HG03565 (cell line): ENCODE data around the gene MED29.

Experiments used
- ATAC-seq: cut with Tn5 transposase; IDR thresholded peaks from one replicate; pipeline ENCODE4 v1.9.1; 2021; ENCODE audit warnings: mild to moderate bottlenecking, moderate library complexity; ENCODE audit not compliant: unreplicated experiment

MED29 gene

DNA sequence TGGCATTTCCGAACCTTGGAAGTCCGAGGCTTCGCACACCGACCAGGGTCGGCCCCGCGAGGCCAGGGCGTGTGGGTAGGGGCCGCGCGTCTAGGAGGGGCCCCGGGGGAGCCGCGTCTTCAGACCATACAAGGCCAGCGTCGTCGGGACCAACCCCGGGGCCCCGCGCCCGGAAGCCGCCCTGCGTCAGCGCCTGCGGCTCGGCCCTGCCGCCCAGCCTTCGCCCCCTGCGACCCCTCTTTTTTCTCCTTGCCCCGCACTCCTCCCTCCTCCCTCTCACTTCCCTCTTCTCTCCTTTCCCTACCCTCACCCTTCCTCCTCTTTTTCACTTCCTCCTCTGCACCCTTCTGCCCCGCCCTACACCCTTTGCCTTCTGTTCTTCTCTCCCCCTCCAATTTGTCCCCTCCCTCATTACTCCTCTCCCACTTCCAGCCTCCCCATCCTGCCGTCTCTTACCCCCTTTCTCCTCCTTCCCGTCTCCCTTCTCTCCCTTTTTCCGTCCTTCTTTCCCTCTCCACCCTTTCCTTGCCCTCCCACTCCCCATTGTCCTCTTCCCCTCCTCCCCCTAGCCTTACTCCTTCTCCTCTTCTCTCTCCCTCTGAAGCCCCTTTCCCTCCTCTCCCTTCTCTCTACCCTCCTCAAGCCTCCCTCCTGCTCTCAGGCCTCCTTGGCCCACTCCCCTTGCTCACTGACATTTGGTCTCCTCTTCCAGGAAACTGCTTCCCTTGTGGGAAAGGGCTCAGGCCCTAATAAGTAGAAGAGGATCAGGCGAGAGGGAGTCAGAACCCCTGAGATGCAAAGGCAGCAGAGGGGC, 19.0 kb downstream of the MED29 start:
- ATAC-seq: no peak

DNA sequence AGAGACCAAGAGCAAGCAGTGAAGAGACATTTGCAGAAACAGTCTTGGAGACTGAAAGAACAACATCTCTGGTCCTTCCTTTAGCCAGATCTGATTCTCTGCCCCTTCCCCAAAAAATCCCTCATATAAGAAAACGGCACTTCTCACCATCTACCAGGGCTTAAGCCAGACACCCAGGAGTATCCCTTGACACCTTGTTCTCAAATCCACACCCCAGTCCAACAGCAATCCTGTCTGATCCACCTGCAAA, 19.6 kb downstream of the MED29 start:
- no peak for ATAC-seq

DNA sequence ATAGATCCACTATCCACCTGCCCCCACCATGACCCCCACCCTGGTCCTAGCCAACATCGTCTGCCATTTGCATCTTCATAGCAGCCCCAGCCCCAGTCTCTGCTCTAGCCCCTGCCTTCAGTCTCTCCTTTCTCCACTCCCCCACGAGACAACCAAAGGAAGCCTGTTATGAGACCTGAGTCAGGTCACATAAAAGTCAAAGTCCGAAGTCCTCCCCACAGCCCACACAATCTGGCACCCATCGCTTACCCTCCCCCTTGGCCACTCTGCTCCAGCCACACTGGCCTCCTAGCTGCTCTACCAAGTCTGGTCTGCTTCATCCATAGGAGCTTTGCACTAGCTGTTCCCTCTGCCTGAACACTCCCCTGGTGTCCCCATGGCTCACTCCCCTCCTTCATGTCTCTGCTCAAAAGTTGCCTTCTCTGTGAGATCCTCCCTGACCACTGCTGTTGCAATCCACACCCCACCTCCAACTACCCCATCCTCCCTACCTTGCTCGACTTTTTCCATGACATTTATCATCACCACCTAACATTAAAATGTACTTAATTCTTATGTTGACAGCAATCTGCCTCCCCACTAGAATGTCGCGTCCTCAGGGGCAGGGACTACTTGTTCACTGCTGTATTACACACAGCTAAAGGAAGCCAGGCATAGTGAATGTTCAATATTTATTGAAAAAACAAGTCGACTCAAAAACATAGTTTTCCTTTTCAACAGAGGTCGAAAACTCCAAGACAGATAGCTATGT, 20.1 kb downstream of the MED29 start:
- no peak for ATAC-seq

DNA sequence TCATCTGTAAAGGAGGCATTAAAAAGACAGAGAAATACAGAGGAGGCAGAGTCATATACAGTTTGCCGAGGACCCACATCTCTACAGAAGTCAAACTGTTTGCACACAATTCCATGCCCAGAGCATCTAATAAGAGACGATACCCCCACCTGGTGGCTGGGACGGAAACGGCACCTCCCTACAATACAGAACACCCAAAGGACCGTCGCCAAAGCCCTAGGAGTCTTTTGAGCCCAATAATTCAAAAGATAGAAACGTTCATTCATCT, 20.6 kb downstream of the MED29 start:
- peak; percentile 13 for ATAC-seq

DNA sequence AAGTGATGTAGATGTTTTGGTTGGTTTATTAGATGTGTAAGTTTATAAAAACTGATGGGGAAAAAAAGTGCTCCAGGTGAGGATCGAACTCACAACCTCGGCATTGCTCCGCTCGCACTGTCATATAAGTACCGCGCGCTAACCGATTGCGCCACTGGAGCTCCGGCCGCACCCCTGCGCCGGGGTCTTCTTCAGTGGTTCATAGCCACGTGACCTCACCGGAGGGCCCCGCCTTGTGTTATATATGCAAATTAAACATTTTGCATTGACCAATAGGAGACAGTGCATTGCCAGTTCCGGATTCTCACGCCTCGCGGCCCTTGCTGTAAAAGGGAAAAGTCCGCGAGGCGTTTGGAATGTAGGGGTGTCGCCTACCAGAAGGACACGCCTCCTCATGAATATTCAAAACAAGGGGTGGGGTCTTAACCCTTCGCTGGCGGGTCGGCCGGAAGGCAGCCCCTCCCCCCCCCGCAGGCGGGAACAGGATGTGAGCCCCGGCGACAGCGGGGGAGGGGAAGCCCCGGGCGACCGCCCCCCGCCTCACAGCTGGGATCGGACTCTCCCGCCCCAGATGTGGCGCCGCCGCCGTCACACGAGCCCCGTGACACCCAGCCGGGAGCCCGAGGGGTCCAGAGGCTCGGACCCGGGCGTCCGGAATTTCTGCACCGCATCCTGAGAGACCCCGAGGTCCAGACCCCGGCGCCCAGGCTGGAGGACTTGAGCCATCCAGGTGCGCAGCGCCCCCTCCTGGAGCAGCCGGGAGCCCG, 21.1 kb downstream of the MED29 start, which contains the start of gene PLEKHG2:
TSS of gene PLEKHG2 (plus strand) at position 570 of the 767 bp plus-strand sequence. CDS start 1,418 bp downstream, outside the sequence.
- ATAC-seq: peak; percentile 52

DNA sequence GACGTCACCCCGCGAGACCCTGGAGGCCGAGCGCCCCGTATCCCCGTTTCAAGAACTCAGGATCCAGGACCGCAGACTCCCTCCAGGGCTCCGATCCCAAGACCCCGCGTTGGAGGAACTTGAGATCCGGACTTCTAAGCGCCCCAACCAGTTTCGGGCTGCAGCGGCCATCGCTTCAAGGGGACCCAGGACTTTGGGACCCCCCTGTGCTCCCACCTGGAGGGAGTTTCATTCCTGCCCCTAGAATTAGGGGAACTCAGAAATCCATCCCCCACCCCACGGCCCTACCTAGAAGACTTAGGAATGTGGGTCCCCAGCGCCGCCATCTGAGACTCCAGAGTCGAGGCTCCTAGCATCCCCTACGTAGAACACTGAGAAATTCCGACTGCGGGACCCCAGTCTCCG, 21.7 kb downstream of the MED29 start:
- ATAC-seq: no peak

DNA sequence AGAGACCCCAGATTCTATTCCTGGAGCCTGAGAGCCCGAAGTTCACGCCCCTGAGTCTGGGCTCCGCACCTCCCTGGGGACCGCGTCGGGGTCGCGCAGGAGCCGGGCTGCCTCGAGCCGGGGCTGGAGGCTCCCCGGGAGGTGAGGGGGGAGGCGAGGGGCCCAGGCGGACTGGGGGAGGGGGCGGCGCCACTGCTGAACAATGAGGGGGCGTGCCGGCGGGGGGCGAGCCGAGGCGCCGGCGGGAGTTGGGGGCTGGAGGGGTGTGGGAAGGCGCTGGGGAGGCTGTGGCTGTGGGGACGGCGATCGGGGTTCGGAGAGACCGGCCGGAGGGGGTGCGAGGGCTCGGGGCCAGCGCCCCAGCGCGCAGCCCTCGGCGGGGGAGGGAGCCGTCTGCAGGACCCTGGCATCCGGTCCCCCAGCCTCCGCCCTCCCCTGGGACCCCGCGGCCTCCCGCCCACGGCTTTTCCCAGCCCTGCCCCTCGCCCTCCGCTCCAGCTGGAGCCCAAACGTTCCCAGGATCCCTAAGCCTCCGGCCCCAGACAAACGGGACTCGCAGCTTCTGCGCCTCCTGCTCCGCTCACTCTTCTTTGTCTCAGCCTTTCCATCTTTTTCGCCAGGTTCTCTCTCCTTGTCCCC, 22.2 kb downstream of the MED29 start:
- ATAC-seq: no peak

DNA sequence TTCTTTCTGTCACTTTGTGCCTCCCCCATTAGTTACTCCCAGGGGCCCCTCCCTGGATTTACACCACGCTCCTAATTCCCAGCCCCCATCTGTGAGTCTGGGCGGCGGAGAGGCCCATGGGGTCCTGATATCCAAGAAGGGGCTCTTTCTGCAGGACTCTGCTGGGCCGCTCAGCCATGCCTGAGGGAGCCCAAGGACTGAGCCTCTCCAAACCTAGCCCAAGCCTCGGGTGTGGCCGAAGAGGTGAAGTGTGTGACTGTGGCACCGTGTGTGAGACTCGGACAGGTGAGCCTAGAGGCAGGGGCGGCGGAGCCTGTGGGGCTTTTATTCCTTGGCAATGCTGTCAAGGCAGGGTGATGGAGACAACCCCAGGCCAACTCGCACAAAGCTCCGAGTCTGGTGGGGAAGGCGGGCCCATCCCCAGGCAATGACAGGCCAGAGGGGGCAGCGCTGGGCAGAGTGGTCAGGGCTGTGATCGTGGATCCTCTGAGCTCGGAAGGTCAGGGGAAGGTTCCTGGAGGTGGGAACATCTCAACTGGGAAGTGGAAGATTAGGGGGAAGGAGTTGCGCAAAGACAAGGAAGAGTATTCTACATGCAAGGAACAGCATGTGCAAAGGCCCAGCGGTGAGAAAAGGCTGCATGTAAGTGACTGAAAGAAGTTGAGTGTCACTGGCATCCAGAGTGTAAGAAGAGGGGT, 22.9 kb downstream of the MED29 start:
- no peak for ATAC-seq

DNA sequence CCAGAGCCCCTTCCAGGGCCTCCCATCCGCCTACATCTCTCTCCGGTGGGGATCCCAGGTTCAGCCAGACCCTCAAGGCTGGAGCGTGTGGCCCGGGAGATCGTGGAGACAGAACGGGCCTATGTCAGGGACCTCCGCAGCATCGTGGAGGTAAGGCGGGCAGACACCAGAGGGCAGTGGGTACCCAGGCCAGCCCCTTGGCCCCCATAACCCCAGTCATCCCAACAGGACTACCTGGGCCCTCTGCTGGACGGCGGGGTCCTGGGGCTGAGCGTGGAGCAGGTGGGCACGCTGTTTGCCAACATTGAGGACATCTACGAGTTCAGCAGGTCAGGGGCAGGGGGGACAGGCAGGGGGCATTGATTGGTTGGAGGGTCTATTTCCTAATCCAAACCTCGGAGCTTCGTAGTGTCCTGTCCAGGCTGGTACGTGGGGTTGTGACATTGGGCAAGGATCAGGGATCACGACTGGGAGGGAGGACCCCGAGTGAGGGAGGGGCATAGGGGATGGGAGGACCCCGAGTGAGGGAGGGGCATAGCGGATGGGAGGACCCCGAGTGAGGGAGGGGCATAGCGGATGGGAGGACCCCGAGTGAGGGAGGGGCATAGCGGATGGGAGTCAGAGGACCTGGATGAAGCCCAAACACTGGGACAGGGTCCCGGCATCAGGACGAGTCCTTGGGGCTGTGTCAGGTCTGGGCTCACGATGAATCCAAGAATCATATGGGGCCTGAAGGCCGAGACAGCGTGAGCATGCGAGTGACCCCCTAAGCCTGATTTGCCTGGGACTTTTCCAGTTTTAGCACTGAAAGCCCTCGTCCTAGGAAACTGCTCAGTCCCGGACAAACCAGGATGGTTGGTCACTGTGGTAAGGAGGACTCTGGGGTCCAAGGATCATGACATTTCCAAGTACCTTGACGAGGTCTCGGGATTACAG, 24.2 kb downstream of the MED29 start:
- ATAC-seq: no peak

DNA sequence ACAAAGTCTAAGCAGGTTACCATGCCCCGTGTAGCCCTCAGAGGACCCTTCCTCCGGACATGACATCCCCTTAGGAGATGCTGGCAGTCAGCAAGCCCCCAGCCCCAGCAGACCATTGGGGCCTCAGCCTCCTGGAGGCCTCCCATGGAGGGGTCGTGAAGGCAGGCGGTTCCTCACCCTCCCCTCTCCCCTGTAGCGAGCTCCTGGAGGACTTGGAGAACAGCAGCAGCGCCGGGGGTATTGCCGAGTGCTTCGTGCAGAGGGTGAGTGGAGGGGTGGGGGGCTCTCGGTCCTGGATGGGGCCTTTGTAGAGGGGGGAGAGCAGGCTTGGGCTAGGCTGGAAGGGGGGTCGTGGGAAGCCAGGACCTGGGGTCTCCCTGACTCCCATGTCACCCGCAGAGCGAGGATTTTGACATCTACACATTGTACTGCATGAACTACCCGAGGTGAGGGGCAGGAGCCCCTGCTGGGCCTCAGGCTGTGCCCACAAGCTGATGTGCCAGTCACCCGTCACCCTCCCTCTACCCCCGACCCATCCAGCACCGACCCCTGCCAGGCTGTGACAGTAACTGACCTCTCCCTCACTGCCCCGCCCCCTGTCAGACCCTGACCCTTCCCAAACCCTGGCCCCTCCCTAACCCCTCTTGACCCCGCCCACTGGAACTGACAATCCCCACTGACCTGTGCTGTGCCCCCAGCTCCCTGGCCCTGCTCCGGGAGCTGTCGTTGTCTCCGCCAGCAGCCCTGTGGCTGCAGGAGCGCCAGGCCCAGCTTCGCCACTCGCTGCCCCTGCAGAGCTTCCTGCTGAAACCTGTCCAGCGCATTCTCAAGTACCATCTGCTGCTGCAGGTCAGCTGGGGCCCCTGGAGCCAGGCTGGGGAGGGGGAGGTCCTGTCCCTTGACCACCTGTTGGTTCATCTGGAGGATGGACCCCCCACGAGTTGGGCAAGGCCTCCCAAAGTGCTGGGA, 25.3 kb downstream of the MED29 start:
- ATAC-seq: no peak

DNA sequence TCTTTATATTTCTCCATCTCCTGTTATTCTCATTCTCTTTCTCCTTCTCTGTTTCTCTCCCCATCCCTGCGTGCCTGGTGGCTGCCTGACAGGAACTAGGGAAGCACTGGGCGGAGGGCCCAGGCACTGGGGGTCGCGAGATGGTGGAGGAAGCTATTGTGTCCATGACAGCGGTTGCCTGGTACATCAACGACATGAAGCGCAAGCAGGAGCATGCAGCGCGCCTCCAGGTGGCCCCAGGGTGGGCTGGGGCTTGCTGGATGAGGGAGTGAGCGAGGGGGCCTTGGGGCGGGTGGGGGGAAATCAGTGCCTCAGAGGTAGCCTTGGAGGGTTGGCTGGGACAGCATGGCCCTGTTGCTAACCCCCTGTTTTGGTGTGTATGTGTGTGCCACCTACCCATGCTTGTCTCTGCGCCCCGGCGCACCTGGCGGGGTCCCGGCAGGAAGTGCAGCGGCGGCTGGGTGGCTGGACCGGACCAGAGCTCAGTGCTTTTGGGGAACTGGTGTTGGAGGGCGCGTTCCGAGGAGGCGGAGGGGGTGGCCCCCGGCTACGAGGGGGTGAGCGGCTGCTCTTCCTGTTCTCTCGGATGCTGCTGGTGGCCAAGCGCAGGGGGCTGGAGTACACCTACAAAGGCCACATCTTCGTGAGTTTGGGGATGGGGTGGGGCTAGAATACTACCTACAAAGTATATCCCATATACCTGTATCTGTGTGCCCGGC, 26.4 kb downstream of the MED29 start:
- no peak for ATAC-seq

DNA sequence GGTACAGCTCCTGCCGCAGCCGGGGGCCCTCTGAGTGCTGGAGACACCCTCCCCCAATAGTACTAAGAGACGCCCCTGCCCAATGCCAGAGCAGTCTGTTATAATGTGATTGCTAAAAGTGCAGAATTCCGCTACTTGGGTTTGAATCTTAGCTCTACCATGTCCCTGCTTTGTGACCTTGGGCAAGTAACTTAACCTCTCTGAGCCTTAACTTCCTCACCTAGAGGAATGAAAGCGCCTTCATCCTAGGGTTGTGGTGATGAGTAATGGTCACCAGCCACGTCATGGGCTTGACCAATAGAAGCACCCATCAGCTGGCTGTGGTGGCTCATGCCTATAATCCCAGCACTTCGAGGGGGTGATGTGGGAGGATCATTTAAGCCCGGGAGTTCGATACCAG, 27.8 kb downstream of the MED29 start:
- no peak for ATAC-seq

DNA sequence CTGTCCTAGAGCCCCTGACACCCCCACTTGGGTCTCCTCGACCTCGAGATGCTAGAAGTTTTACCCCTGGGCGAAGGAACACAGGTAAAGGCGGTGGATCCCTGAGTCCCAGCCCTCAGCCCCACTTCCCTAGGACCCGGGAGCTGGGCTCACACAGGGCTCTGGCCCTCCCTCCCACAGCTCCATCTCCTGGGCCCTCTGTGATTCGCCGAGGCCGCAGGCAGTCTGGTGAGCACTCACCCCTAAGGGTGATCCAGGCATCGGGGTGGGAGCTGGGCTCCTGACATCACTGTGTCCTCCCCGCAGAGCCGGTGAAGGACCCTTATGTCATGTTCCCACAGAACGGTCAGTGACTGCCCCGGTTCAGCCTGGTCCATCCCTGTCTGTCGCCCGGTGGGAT, 29.6 kb downstream of the MED29 start:
- ATAC-seq: no peak

DNA sequence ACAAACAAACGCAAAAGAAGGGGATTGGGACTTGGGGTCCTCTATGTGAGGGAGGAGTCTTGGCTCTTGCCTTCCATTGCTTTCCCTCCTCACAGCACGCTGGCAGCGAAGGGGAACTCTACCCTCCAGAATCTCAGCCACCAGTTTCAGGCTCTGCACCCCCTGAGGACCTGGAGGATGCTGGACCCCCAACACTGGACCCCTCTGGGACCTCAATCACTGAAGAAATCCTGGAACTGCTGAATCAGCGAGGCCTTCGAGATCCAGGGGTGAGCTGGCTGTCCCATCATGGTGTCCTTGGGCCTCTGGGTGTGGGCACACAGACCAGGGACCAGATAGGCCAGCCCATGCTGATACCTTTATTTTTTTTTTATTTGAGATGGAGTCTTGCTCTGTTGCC, 30.8 kb downstream of the MED29 start:
- ATAC-seq: no peak

DNA sequence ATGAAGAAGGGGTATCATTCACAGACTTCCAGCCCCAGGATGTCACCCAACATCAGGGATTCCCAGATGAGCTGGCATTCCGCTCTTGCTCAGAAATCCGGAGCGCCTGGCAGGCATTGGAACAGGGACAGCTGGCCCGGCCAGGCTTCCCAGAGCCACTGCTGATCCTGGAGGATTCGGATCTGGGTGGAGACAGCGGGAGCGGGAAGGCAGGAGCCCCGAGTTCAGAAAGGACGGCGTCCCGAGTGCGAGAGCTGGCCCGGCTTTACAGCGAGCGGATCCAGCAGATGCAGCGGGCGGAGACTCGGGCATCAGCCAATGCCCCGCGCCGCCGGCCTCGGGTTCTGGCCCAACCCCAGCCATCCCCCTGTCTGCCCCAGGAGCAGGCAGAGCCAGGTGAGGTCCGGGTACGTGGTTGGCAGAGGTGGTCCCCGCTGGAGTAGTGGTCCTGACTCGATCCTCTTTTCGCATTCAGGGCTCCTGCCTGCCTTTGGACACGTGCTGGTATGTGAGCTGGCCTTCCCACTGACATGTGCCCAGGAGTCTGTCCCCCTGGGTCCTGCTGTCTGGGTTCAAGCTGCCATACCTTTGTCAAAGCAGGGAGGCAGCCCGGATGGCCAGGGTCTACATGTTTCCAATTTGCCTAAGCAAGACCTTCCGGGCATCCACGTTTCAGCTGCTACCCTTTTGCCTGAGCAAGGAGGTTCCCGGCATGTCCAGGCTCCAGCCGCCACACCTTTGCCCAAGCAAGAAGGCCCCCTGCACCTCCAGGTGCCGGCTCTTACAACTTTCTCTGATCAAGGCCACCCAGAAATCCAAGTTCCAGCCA, 32.3 kb downstream of the MED29 start:
- no peak for ATAC-seq

DNA sequence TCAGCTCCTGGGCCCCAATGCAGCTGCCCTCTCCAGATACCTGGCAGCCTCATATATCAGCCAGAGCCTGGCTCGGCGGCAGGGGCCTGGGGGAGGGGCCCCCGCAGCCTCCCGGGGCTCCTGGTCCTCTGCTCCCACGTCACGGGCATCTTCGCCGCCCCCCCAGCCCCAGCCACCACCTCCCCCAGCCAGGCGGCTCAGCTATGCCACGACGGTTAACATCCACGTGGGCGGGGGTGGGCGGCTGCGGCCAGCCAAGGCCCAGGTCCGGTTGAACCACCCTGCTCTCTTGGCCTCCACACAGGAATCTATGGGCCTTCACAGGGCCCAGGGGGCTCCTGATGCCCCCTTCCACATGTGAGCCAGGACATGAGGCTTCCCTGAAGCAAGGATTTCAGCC, 33.8 kb downstream of the MED29 start:
- no peak for ATAC-seq

DNA sequence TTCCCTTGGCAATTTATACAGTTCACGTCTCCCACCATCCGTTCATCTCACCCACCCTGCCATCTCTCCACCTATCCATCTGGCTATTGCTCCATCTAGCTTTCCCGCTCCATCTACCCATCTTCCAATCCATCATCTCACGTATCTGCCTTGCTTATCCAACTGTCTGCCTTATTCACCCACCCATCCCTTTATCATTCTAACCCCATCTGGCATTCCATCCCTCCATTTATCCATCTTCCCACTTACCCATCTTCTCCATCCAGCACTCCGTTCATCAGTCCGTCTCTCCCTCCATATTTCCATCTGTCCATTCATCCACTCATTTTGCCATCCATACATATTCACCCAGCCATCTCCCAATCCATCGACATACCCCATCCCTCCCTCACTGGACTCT, 34.6 kb downstream of the MED29 start:
- no peak for ATAC-seq
